Central memory CD8-positive, alpha-beta T cell (primary cell): ENCODE results near the gene OMG.
A peak's percentile ranks its signal among the peaks of the same experiment; 100 is the strongest.

Experiments
- ATAC-seq: fragments of 150-1000 bp; cut with Tn5 transposase; replicated peaks from 2 replicates; pipeline ENCODE4 v1.10.0; 2022; ENCODE audit warnings: mild to moderate bottlenecking, moderate FRiP score, moderate number of reproducible peaks; ENCODE audit not compliant: poor library complexity, severe bottlenecking; ENCODE audit errors: extremely low read depth
- DNase-seq, 2 donors: peaks; one replicate each; pipeline ENCODE4 v3.0.0; 2021; ENCODE audit warnings: low spot score in 2 of 2
- H3K27ac Mint-ChIP-seq: one replicate; pipeline ENCODE4 v1.8.0; 2022; ENCODE audit warnings: low read depth, mild to moderate bottlenecking, moderate library complexity, mixed read lengths
- H3K27me3 Mint-ChIP-seq: one replicate; pipeline ENCODE4 v1.8.0; 2022; ENCODE audit warnings: mixed read lengths
- H3K36me3 Mint-ChIP-seq: one replicate; pipeline ENCODE4 v1.8.0; 2022; ENCODE audit warnings: mild to moderate bottlenecking, moderate library complexity, mixed read lengths; ENCODE audit not compliant: insufficient read depth
- H3K4me1 Mint-ChIP-seq: one replicate; pipeline ENCODE4 v1.8.0; 2022; ENCODE audit warnings: mixed read lengths
- H3K4me3 Mint-ChIP-seq: one replicate; pipeline ENCODE4 v1.8.0; 2022; ENCODE audit warnings: mild to moderate bottlenecking, moderate library complexity, mixed read lengths
- H3K9me3 Mint-ChIP-seq: one replicate; pipeline ENCODE4 v1.8.0; 2022; ENCODE audit warnings: mixed read lengths

Gene OMG

DNA sequence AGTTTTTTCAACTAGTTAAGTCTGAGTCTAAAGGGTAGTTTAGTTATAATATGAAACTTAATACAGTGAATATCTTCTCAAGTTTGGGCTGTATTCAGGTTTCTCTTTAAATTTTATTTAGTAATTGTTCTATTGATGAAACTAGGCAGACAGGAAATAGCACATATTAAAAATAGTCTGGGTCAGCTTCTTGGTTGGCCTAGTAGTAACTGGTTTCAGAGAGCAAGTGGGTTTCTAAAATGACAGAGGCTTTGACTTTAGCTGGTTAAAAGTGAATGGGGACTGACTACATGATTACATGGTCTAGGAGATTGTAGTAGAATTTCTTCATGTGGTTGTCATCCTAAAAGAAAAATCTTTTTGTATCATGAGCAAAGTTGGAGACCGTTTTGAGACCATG lies 46.8 kb downstream of the OMG start:
- Mint-ChIP-seq H3K9me3 (no peaks in the 10 kb centered on the region), H3K4me3 (no peak overlapping the region), H3K36me3 (peaks cover 1% of the 10 kb centered on the region), H3K4me1 (peaks cover 5% of the 10 kb centered on the region), H3K27ac (peak overlapping the region; percentile 80), H3K27me3 (no peaks in the 10 kb centered on the region)
- DNase-seq (no peak), ATAC-seq (no peak)

DNA sequence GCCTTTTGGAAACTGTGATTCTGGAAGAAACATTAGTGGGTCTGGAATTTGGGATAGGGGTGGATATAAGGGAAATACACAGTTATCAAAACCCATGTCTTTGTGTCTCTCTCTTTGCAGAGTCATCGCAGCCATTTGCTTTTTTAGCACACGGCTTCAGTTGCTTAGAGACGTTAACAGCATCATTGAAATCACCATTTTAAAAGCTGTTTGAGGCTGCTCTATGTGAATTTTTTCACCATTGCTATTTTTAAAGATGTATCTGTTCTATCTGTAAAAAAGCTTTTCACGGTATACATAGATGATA lies 47.3 kb downstream of the OMG start:
- Mint-ChIP-seq H3K27ac (peak overlapping the region; percentile 80), H3K36me3 (peaks cover 1% of the 10 kb centered on the region)

DNA sequence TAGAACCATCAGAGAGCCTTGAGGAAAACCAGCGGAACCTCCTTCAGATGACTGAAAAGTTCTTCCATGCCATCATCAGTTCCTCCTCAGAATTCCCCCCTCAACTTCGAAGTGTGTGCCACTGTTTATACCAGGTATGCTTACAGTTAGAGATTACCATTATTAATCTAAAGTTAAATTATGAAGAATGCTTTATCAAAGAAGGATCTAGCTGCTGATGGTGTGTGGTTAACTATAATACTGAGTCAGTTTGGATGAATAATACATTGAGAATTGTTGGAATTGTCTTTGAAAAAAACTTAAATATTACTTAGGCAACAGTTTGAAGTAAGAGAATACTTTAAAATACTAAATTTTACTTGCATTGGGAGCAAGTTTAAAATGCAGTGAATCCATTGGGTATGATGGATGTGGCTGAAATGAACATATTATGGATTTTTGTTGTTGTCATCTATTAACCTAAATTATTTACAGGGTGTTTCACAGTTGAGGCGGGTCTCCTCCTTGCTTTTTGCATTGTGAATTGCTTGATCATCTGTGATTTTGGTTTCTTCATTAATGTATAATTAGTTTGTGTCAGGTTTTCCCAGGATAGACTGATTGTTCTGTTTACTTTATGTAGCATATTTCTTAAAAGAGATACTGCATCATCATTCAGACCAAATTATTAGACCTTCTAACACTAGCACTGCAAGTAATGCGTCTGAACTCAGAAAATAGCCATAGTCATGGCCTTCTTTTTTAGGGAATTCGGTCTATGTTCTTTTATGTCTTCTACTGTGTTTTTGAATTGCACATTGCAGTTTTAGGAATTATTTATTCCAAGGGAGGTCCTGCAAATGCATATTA lies 47.8 kb downstream of the OMG start:
- H3K27me3 Mint-ChIP-seq, result no peaks in the 10 kb centered on the region
- no peak overlapping the region for H3K4me3 Mint-ChIP-seq
- H3K4me1 Mint-ChIP-seq, result peaks cover 5% of the 10 kb centered on the region
- H3K27ac Mint-ChIP-seq, result no peak overlapping the region
- no peaks in the 10 kb centered on the region for H3K9me3 Mint-ChIP-seq
- peaks cover 1% of the 10 kb centered on the region for H3K36me3 Mint-ChIP-seq
- ATAC-seq (no peak), DNase-seq (no peak)

More for the DNA sequence above, 47.3 kb downstream of the OMG start:
- no peaks in the 10 kb centered on the region for H3K27me3 Mint-ChIP-seq
- H3K4me3 Mint-ChIP-seq, result no peak overlapping the region
- peaks cover 5% of the 10 kb centered on the region for H3K4me1 Mint-ChIP-seq
- ATAC-seq, result no peak
- no peak for DNase-seq
- no peaks in the 10 kb centered on the region for H3K9me3 Mint-ChIP-seq
